DOHH2 (cell line): Measurements from ENCODE around the gene BLM.
"Not testable (repeated sequence)": the region's sequence is repeated elsewhere in the genome, so short reads cannot be mapped to it uniquely, and the experiment has no call there.

Experiments used
- H3F3A ChIP-seq: fragments of 200-600 bp; sonication (generic), shearing (Covaris generic); 2 replicates; pipeline ENCODE4 v1.6.0; 2016; ENCODE audit warnings: antibody characterized with exemption, mild to moderate bottlenecking; ENCODE audit not compliant: control insufficient read depth, insufficient read depth
- H3K27ac ChIP-seq: fragments of 200-600 bp; sonication (generic); 2 replicates; pipeline ENCODE4 v1.5.1; 2014; ENCODE audit warnings: low read depth, mild to moderate bottlenecking, low read length, moderate library complexity
- H3K27me3 ChIP-seq: fragments of 200-600 bp; sonication (generic); 2 replicates; pipeline ENCODE4 v1.6.1; 2014; ENCODE audit warnings: mild to moderate bottlenecking, low read length, mixed read lengths; ENCODE audit not compliant: control insufficient read depth
- H3K36me3 ChIP-seq: fragments of 200-600 bp; sonication (generic); 2 replicates; pipeline ENCODE4 v1.6.1; 2014; ENCODE audit warnings: mild to moderate bottlenecking, low read length, moderate library complexity, mixed read lengths; ENCODE audit not compliant: control insufficient read depth
- H3K4me1 ChIP-seq: fragments of 200-600 bp; sonication (generic); 2 replicates; pipeline ENCODE4 v1.6.1; 2014; ENCODE audit warnings: mild to moderate bottlenecking, low read length, mixed read lengths; ENCODE audit not compliant: control insufficient read depth
- H3K4me2 ChIP-seq: fragments of 200-600 bp; sonication (generic); 2 replicates; pipeline ENCODE4 v1.6.0; 2014; ENCODE audit warnings: mild to moderate bottlenecking, low read length, moderate library complexity
- H3K4me3 ChIP-seq: fragments of 200-600 bp; sonication (generic); 2 replicates; pipeline ENCODE4 v1.5.1; 2014; ENCODE audit warnings: mild to moderate bottlenecking, low read length, mixed read lengths
- H3K79me2 ChIP-seq: fragments of 200-600 bp; sonication (generic); 2 replicates; pipeline ENCODE4 v1.6.1; 2014; ENCODE audit warnings: mild to moderate bottlenecking, low read length, mixed read lengths; ENCODE audit not compliant: control insufficient read depth
- H3K9me2 ChIP-seq: fragments of 200-600 bp; sonication (generic); replicated peaks from 2 replicates; pipeline ENCODE4 v1.6.1; 2014; ENCODE audit warnings: mild to moderate bottlenecking, low read length, mixed read lengths; ENCODE audit not compliant: control insufficient read depth
- H3K9me3 ChIP-seq: fragments of 200-600 bp; sonication (generic); 2 replicates; pipeline ENCODE4 v1.6.1; 2014; ENCODE audit warnings: antibody characterized with exemption, low read length, mixed read lengths; ENCODE audit not compliant: control insufficient read depth, insufficient read depth
- H4K20me1 ChIP-seq: fragments of 200-600 bp; sonication (generic); 2 replicates; pipeline ENCODE4 v1.6.0; 2014; ENCODE audit warnings: low read depth, mild to moderate bottlenecking, antibody characterized with exemption, low read length, moderate library complexity; ENCODE audit not compliant: control insufficient read depth, insufficient read depth
- EZH2phosphoT487 ChIP-seq: fragments of 200-600 bp; sonication (generic); IDR thresholded peaks from 2 replicates; pipeline ENCODE4 v1.6.1; 2017; ENCODE audit warnings: borderline replicate concordance, mild to moderate bottlenecking, antibody characterized with exemption, low read length, moderate library complexity, mixed read lengths
- TF ChIP-seq, protein P1 (sequence below): fragments of 200-600 bp; sonication (generic); IDR thresholded peaks from one replicate; pipeline ENCODE4 v1.5.1; 2014; ENCODE audit warnings: antibody characterized with exemption, mild to moderate bottlenecking, low read depth, low read length; ENCODE audit not compliant: poor library complexity, severe bottlenecking

Gene BLM

DNA sequence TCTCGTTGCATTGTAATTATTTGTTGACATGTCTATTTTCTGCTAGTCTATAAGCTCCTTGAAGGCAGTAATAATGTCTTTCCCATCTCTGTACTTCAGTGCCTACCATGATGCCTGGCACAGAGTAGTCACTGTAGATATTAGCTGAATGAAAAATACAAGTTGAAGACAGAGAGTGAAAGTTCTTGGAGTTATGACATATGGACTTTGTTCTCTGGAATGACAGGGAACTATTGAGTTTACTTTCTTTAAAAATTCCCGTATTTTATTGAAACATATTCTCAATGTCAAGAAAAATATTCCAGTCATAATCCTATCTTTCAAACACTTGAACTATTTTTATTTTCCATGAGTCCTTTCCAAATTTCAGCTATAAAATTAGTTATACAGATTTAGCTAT, 3.0 kb downstream of the BLM start:
- Histone ChIP-seq H3K27me3 (no peaks in the 10 kb centered on the region), H3K4me3 (peak overlapping the region; percentile 9; the same call in 1 of the 2 replicates), H3K36me3 (peaks cover 51% of the 10 kb centered on the region), H3K4me1 (peaks cover 35% of the 10 kb centered on the region), H3K4me2 (peak overlapping the region; percentile 32), H3F3A (no peaks in the 10 kb centered on the region; the same call in 1 of the 2 replicates), H3K9me2 (no peaks in the 10 kb centered on the region), H3K9me3 (no peaks in the 10 kb centered on the region), H3K27ac (no peak overlapping the region), H3K79me2 (peaks cover 92% of the 10 kb centered on the region), H4K20me1 (0 out of 2 replicates have a peak, but pooled peaks cover 4% of the 10 kb centered on the region)
- TF ChIP-seq, protein P1, sequence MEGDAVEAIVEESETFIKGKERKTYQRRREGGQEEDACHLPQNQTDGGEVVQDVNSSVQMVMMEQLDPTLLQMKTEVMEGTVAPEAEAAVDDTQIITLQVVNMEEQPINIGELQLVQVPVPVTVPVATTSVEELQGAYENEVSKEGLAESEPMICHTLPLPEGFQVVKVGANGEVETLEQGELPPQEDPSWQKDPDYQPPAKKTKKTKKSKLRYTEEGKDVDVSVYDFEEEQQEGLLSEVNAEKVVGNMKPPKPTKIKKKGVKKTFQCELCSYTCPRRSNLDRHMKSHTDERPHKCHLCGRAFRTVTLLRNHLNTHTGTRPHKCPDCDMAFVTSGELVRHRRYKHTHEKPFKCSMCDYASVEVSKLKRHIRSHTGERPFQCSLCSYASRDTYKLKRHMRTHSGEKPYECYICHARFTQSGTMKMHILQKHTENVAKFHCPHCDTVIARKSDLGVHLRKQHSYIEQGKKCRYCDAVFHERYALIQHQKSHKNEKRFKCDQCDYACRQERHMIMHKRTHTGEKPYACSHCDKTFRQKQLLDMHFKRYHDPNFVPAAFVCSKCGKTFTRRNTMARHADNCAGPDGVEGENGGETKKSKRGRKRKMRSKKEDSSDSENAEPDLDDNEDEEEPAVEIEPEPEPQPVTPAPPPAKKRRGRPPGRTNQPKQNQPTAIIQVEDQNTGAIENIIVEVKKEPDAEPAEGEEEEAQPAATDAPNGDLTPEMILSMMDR = no peak
- TF ChIP-seq EZH2phosphoT487 = no peak

DNA sequence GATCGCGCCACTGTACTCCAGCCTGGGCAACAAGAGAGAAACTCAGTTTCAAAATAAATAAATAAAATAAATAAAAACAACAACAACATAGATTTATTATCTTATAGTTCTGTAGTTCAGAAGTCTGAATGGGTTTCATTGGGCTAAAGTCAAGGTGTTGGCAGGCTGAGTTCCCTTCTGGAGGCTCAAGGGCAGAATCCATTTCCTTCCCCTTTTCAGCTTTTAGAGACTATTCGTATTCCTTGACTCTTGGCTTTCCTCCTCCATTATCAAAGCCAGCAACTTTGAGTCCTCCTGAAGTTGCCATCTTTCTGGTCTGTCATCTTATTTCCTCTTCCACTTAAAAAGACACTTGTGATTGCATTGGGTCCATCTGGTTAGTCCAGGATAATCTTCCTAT, 12.1 kb downstream of the BLM start:
- no peak overlapping the region for H3K4me2 ChIP-seq
- peaks cover 97% of the 10 kb centered on the region for H3K79me2 ChIP-seq

DNA sequence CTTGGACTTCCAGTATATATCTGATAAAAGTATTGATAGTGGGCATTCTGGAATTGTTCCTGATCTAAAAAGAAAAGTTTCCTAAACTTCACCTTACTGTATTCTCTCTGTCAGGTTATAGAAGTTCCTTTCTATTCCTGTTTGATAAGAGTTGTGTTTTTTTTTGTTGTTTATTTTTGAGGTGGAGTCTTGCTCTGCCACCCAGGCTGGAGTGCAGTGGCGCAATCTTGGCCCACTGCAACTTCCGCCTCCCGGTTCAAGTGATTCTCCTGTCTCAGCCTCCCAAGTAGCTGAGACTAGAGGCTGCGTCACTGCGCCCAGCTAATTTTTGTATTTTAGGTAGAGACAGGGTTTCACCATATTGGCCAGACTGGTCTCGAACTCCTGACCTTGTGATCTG, 13.1 kb downstream of the BLM start:
- H3K79me2 ChIP-seq = peaks cover 95% of the 10 kb centered on the region
- H3K36me3 ChIP-seq = peaks cover 78% of the 10 kb centered on the region
- H3K4me1 ChIP-seq = peaks cover under 1% of the 10 kb centered on the region
- H3F3A ChIP-seq = no peaks in the 10 kb centered on the region; the same call in none of the 2 replicates
- H3K27ac ChIP-seq = no peak overlapping the region
- no peak overlapping the region for H3K4me3 ChIP-seq
- H3K9me3 ChIP-seq = peaks cover 6% of the 10 kb centered on the region
- no peaks in the 10 kb centered on the region for H3K9me2 ChIP-seq
- H4K20me1 ChIP-seq = no peaks in the 10 kb centered on the region
- no peaks in the 10 kb centered on the region for H3K27me3 ChIP-seq
- H3K4me2 ChIP-seq = no peak overlapping the region
- TF ChIP-seq, protein P1 = no peak
- no peak for TF ChIP-seq EZH2phosphoT487

More for the DNA sequence above, 12.1 kb downstream of the BLM start:
- H3K4me1 ChIP-seq = peaks cover 11% of the 10 kb centered on the region
- TF ChIP-seq, protein P1 = no peak
- no peak for TF ChIP-seq EZH2phosphoT487
- no peaks in the 10 kb centered on the region; the same call in none of the 2 replicates for H3F3A ChIP-seq
- H3K4me3 ChIP-seq = no peak overlapping the region
- H3K36me3 ChIP-seq = peaks cover 82% of the 10 kb centered on the region
- H3K9me3 ChIP-seq = peaks cover 6% of the 10 kb centered on the region
- 0 out of 2 replicates have a peak, but pooled peaks cover 4% of the 10 kb centered on the region for H4K20me1 ChIP-seq
- no peaks in the 10 kb centered on the region for H3K9me2 ChIP-seq
- no peak overlapping the region for H3K27ac ChIP-seq
- no peaks in the 10 kb centered on the region for H3K27me3 ChIP-seq

DNA sequence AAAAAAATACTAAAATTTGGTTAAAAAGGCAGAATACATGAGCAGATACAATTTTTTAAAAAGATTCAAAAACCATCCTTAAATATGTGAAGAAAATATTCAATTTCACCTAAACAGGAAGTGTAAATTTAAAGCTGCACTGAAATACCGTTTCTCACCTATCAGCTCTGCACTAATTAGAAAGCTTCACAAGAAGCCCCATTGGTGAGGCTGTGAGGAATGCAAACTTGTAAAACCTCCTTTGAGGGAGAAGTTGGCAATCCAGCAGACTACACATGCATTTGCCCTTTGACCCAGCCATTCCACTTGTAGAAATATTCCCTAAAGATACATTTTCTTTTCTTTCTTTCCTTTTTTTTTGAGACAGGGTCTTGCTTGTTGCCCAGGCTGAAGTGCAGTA, 18.8 kb downstream of the BLM start:
- Histone ChIP-seq H3K4me3 (no peak overlapping the region), H3F3A (no peaks in the 10 kb centered on the region; the same call in 1 of the 2 replicates), H3K4me1 (peaks cover 5% of the 10 kb centered on the region), H3K9me3 (peaks cover 6% of the 10 kb centered on the region), H4K20me1 (no peaks in the 10 kb centered on the region), H3K27me3 (no peaks in the 10 kb centered on the region), H3K9me2 (no peaks in the 10 kb centered on the region), H3K36me3 (peaks cover 73% of the 10 kb centered on the region), H3K4me2 (no peak overlapping the region), H3K27ac (no peak overlapping the region), H3K79me2 (peaks cover 95% of the 10 kb centered on the region)
- TF ChIP-seq, protein P1 = no peak
- no peak for TF ChIP-seq EZH2phosphoT487

DNA sequence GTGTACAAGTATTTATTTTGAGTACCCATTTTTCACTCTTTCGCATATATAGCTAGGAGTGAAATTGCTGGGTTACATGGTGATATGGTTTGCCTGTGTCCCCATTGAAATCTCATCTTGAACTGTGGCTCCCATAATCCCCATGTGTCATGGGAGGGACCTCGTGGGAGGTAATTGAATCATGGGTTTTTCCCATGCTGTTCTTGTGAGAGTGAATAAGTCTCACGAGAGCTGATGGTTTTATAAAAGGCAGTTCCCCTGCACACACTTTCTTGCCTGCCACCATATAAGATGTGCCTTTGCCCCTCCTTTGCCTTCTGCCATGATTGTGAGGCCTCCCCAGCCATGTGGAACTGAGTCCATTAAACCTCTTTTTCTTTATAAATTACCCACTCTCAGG, 23.4 kb downstream of the BLM start:
- H3K79me2 ChIP-seq = peaks cover 98% of the 10 kb centered on the region

More for the DNA sequence above, 23.4 kb downstream of the BLM start:
- H3K4me3 ChIP-seq, H3F3A ChIP-seq, H3K27ac ChIP-seq, H3K9me3 ChIP-seq, H4K20me1 ChIP-seq, H3K27me3 ChIP-seq, H3K9me2 ChIP-seq, H3K4me2 ChIP-seq: not testable (repeated sequence)
- H3K36me3 ChIP-seq = peaks cover 50% of the 10 kb centered on the region
- peaks cover 10% of the 10 kb centered on the region for H3K4me1 ChIP-seq
